Measurements from ENCODE around the gene ATP9A. TPM values are rescaled to one million over a fixed set of nuclear protein-coding genes. Genes with fewer than 3 reads are reported as not detected.
A peak's percentile ranks its signal among the peaks of the same experiment; 100 is the strongest.

The ATP9A gene
- polyA plus RNA-seq, 1 experiment: 35.3 TPM

DNA sequence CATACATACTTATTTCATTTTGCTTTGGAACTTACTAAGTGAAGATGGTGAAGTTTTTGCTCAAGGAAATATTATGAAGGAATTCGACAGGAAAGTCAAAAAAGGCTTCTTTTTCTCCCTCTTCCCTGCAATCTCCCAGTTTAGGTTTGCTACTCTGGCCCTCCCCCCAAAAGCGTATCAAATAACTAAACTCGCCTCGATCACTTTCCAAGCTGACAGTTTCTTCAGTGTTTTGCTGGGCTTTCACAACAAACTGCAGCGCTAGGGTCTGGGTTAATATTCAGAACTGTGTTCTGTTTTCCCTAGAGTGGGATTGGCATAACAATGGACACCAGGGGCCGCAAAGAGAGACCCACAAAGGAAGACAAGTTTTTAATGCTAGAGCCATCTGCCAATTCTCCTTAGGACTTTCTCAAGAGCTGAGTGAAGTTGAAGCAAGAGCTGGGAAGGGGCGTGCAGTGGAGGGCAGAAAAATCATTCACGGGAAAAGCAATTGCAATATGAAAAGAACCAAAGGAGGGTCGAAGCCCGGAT is 57.8 kb downstream of the ATP9A start:
- Histone ChIP-seq H3K27ac (ENCODE audit: low read depth, low read length) (no peak overlapping the region), H3K27me3 (ENCODE audit: control insufficient read depth, insufficient read depth, low read length) (no peaks in the 10 kb centered on the region), H3K9me3 (ENCODE audit: control insufficient read depth, insufficient read depth, low read length) (no peaks in the 10 kb centered on the region; the same call in 1 of the 2 replicates), H3K4me3 (ENCODE audit: low read depth, low read length) (no peak overlapping the region)
- no peak for DNase-seq (ENCODE audit: low read depth, low spot score)
- POLR2A ChIA-PET: interaction anchor here (0.5 kb wide), 1 partner anchor 60 kb away, joined by 5 read pairs; no protein-coding TSS in a partner anchor
- CTCF ChIA-PET: interaction anchor here (0.6 to 1.2 kb wide), 2 partner anchors 10 to 374 kb away, joined by 3 to 10 read pairs; no protein-coding TSS in a partner anchor
- TF ChIP-seq, protein P1, sequence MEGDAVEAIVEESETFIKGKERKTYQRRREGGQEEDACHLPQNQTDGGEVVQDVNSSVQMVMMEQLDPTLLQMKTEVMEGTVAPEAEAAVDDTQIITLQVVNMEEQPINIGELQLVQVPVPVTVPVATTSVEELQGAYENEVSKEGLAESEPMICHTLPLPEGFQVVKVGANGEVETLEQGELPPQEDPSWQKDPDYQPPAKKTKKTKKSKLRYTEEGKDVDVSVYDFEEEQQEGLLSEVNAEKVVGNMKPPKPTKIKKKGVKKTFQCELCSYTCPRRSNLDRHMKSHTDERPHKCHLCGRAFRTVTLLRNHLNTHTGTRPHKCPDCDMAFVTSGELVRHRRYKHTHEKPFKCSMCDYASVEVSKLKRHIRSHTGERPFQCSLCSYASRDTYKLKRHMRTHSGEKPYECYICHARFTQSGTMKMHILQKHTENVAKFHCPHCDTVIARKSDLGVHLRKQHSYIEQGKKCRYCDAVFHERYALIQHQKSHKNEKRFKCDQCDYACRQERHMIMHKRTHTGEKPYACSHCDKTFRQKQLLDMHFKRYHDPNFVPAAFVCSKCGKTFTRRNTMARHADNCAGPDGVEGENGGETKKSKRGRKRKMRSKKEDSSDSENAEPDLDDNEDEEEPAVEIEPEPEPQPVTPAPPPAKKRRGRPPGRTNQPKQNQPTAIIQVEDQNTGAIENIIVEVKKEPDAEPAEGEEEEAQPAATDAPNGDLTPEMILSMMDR (IDR thresholded peaks at IDR 0.05; ENCODE audit: low read depth, low read length): 0 out of 2 replicates have a peak, but pooled peaks have one; percentile 3

DNA sequence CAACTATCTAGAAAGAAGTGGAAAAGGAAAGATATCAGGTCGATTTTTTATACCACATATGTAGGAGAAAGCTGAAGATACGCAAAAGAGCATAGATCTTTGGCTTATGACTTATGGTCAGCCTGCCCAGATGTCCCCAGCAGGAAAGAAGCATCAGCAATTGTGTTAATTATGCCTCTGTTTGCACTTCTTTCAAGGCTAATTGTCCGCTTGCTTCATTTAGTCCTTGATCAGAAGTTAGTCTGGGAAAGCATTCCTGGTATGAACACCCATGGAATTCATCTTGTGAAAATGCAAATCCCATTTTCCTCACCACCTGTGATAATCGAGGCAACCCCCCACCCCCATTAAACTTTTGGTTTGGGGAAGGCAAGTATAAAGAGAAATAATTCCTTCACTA is 62.8 kb downstream of the ATP9A start:
- Histone ChIP-seq H3K4me3 (ENCODE audit: low read depth, low read length) (no peak overlapping the region), H3K27ac (ENCODE audit: low read depth, low read length) (no peak overlapping the region), H3K27me3 (ENCODE audit: control insufficient read depth, insufficient read depth, low read length) (no peaks in the 10 kb centered on the region), H3K9me3 (ENCODE audit: control insufficient read depth, insufficient read depth, low read length) (no peaks in the 10 kb centered on the region)
- TF ChIP-seq, protein P1 (IDR thresholded peaks at IDR 0.05; ENCODE audit: low read depth, low read length): no peak
- ChIA-PET CTCF (interaction anchor here (1.0 to 1.4 kb wide), 2 partner anchors 47 to 378 kb away, joined by 3 to 4 read pairs; no protein-coding TSS in a partner anchor), POLR2A (no interaction called here)
- DNase-seq (ENCODE audit: low read depth, low spot score): no peak

DNA sequence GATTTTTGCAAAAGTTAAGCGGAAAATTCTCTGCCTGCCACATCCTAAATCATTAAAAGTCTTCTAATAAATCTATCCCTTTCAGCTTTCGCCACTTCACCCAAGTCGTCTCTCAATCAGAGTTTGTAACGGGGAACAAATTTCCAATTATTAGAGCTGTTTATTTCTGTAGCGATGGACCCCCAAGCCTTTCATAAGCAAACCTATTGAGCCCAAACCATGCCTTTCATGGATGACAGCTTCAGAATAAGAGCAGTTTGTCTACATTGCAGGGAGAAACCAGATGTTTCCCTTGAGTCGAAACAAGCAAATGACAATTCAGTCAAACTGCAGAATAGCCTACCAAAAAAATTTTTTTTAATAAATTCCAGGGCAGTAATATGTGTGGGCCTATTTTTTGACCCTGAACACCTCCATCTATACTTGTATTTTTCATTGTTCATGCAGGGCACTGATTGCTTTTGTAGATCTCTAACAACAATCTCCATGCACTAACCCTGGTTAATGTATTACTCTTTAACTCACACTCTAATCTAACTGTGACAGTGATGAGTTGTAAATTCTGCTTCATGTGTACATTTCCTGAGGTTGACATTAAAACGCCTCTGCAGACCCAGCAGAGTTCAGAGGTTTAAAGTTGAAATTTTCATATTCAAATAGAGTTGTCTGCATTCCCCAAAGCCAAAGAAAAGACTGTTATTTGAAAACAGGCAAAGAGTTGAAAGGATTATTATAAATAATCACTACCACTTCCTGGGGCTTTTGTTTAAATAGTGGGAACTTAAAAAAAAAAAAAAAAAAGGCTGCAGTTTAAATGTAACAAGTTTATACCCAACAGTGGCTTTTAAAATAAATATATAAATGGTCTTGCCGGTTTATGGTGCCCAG is 64.5 kb downstream of the ATP9A start:
- H3K27me3 ChIP-seq (ENCODE audit: control insufficient read depth, insufficient read depth, low read length): no peaks in the 10 kb centered on the region
- CTCF ChIA-PET: interaction anchor here (0.6 to 1.5 kb wide), 4 partner anchors 96 to 910 kb away, joined by 3 to 4 read pairs (median 4); no protein-coding TSS in a partner anchor

DNA sequence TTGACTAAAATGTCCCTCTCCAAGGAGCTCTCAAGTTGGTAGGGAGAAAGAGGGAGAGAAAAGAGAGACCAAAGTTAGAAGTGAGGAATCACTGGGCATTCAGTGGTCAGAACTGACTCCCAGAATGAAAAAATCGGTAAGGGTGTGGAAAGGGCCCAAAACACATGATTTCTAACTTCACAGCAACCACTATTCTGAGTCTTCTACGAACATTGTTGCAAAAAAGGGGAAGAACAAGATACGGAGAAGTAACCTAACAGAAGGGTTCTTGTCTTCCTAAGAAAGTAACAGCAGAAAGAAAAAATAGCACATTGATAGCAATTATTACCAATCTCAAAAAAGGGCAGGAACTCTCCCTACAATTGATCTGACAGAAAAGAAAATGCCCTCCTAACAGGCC is 65.6 kb downstream of the ATP9A start:
- CTCF ChIA-PET: interaction anchor here (0.6 to 1.5 kb wide), 2 partner anchors 272 to 358 kb away, joined by 4 to 5 read pairs; no protein-coding TSS in a partner anchor
- DNase-seq (ENCODE audit: low read depth, low spot score): no peak
- Histone ChIP-seq H3K9me3 (ENCODE audit: control insufficient read depth, insufficient read depth, low read length) (no peaks in the 10 kb centered on the region), H3K27me3 (ENCODE audit: control insufficient read depth, insufficient read depth, low read length) (no peaks in the 10 kb centered on the region), H3K27ac (ENCODE audit: low read depth, low read length) (no peak overlapping the region), H3K4me3 (ENCODE audit: low read depth, low read length) (no peak overlapping the region)
- TF ChIP-seq, protein P1 (IDR thresholded peaks at IDR 0.05; ENCODE audit: low read depth, low read length): no peak
- POLR2A ChIA-PET: interaction anchor here (0.7 kb wide), 1 partner anchor 330 kb away, joined by 5 read pairs; no protein-coding TSS in a partner anchor

More for the DNA sequence above, 64.5 kb downstream of the ATP9A start:
- Histone ChIP-seq H3K9me3 (ENCODE audit: control insufficient read depth, insufficient read depth, low read length) (no peaks in the 10 kb centered on the region), H3K4me3 (ENCODE audit: low read depth, low read length) (no peak overlapping the region), H3K27ac (ENCODE audit: low read depth, low read length) (no peak overlapping the region)
- POLR2A ChIA-PET: no interaction called here
- no peak for DNase-seq (ENCODE audit: low read depth, low spot score)
- TF ChIP-seq, protein P1 (IDR thresholded peaks at IDR 0.05; ENCODE audit: low read depth, low read length): no peak

Data from AG04450 (cell line).